ENCODE data around the gene ELMOD3. TPM values are rescaled to one million over a fixed set of nuclear protein-coding genes. Genes with fewer than 3 reads are reported as not detected.

The ELMOD3 gene
- total RNA-seq, 1 donor from 2014 or later: 30.3 TPM

DNA sequence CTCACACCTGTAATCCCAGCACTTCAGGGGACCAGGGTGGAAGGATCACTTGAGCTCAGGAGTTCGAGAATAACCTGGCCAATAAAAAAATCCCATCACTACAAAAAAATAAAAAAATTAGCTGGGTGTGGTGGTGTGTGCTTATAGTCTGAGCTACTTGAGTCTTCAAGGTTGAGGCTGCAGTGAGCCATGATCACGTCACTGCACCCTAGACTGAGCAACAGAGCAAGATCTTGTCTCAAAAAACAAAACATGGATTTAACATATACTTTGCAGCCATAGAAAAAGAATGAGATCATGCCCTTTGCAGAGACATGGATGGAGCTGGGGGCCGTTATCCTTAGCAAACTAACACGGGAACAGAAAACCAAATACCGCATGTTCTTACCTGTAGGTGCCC lies 86.2 kb downstream of the ELMOD3 start:
- no peak for DNase-seq (ENCODE audit: low spot score)

Other genes with a start within 250 kb of the ELMOD3 start
- gene TCF7L1, start 221.4 kb upstream of the ELMOD3 start, total RNA-seq: 7.6 TPM
- gene TGOLN2, start 26.8 kb upstream of the ELMOD3 start, total RNA-seq: 237 TPM
- gene RETSAT, start 241 bp upstream of the ELMOD3 start, total RNA-seq: 86.4 TPM
- 125 TPM for gene CAPG, start 55.6 kb downstream of the ELMOD3 start, total RNA-seq
- 9.9 TPM for gene SH2D6, start 63.9 kb downstream of the ELMOD3 start, total RNA-seq
- gene MAT2A, start 184.4 kb downstream of the ELMOD3 start, total RNA-seq: 262 TPM
- 77.4 TPM for gene GGCX, start 206.7 kb downstream of the ELMOD3 start, total RNA-seq
- gene VAMP8, start 222.8 kb downstream of the ELMOD3 start, total RNA-seq: 178 TPM
- 48.8 TPM for gene VAMP5, start 229.7 kb downstream of the ELMOD3 start, total RNA-seq
- gene RNF181, start 241.0 kb downstream of the ELMOD3 start, total RNA-seq: 94.1 TPM
- gene TMEM150A, start 247.9 kb downstream of the ELMOD3 start, total RNA-seq: 31.9 TPM

Measured in mucosa of gallbladder (tissue), 1 donor.